Measurements from ENCODE around the gene NOX3. TPM values are rescaled to one million over a fixed set of nuclear protein-coding genes. Genes with fewer than 3 reads are reported as not detected.

The NOX3 gene
- total RNA-seq, 1 experiment from 2014 or later = not detected

GRCh38 chr6:155439376-155439775, 16.3 kb downstream of the NOX3 start:
- Mint-ChIP-seq H3K4me1 (peaks cover 0 to 2% of the 10 kb centered on the region in 2 experiments; a peak in 1 of 4 replicates), H3K27ac (no peak overlapping the region), H3K27me3 (ENCODE audit: low read depth) (no peaks in the 10 kb centered on the region), H3K4me3 (no peak overlapping the region), H3K9me3 (no peaks in the 10 kb centered on the region), H3K36me3 (ENCODE audit: insufficient read depth in 1 of 3, low read depth in 3 of 3) (no peaks in the 10 kb centered on the region)
- Histone ChIP-seq H2BK120ac (ENCODE audit: low read depth, low read length, poor library complexity, severe bottlenecking) (no peak overlapping the region), H3K23ac (ENCODE audit: insufficient read length, low read depth, low read length) (no peak overlapping the region), H2AK5ac (ENCODE audit: insufficient read length, low read length) (no peak overlapping the region), H3K23me2 (ENCODE audit: insufficient read length, low read depth, low read length, poor library complexity, severe bottlenecking) (no peaks in the 10 kb centered on the region), H2BK20ac (ENCODE audit: low read depth, low read length, poor library complexity, severe bottlenecking) (no peak overlapping the region), H3K4me2 (ENCODE audit: insufficient read depth, insufficient read length, low read length) (no peak overlapping the region), H3K9ac (ENCODE audit: extremely low read depth, insufficient read length, low read length) (no peak overlapping the region), H3K4ac (ENCODE audit: low read depth, low read length) (no peak overlapping the region), H3T11ph (ENCODE audit: low read length) (no peak overlapping the region), H4K91ac (ENCODE audit: insufficient read length, low read depth, low read length) (no peak overlapping the region), H2AFZ (ENCODE audit: low read length) (no peak overlapping the region), H2BK12ac (ENCODE audit: insufficient read length, low read depth, low read length) (no peak overlapping the region), H3K56ac (ENCODE audit: insufficient read length, low read depth, low read length) (no peak overlapping the region), H2BK15ac (ENCODE audit: low read depth, low read length) (no peak overlapping the region), H3K79me1 (ENCODE audit: insufficient read depth, low read depth, low read length, poor library complexity, severe bottlenecking) (no peaks in the 10 kb centered on the region), H3K18ac (ENCODE audit: insufficient read length, low read depth, low read length) (no peak overlapping the region), H3K4me1 (ENCODE audit: insufficient read depth, low read length) (no peaks in the 10 kb centered on the region), H3K14ac (ENCODE audit: insufficient read depth, low read length) (no peak overlapping the region), H3K27ac (ENCODE audit: insufficient read length, low read depth, low read length) (no peak overlapping the region), H4K20me1 (ENCODE audit: control insufficient read depth, insufficient read depth, insufficient read length) (no peaks in the 10 kb centered on the region), H3K27me3 (ENCODE audit: insufficient read depth, low read length) (no peaks in the 10 kb centered on the region), H2BK5ac (ENCODE audit: insufficient read length, low read length) (no peak overlapping the region), H4K8ac (replicated peaks; ENCODE audit: insufficient read length, low read depth, low read length) (no peak overlapping the region), H3K9me3 (ENCODE audit: control insufficient read depth, low read depth, low read length) (no peaks in the 10 kb centered on the region), H3K79me2 (ENCODE audit: insufficient read depth, low read length) (no peaks in the 10 kb centered on the region), H4K5ac (ENCODE audit: insufficient read length, low read depth, low read length) (no peak overlapping the region)
- no peak for TF ChIP-seq CTCF (conservative IDR thresholded peaks at IDR 0.05)
- WGBS (ENCODE audit: extremely low coverage, insufficient read length, low lambda C conversion rate) = no CpG with 5 or more reads among the region's 3 CpGs
- no peak for DNase-seq
